Measurements from ENCODE around the gene TRUB1.

DNA sequence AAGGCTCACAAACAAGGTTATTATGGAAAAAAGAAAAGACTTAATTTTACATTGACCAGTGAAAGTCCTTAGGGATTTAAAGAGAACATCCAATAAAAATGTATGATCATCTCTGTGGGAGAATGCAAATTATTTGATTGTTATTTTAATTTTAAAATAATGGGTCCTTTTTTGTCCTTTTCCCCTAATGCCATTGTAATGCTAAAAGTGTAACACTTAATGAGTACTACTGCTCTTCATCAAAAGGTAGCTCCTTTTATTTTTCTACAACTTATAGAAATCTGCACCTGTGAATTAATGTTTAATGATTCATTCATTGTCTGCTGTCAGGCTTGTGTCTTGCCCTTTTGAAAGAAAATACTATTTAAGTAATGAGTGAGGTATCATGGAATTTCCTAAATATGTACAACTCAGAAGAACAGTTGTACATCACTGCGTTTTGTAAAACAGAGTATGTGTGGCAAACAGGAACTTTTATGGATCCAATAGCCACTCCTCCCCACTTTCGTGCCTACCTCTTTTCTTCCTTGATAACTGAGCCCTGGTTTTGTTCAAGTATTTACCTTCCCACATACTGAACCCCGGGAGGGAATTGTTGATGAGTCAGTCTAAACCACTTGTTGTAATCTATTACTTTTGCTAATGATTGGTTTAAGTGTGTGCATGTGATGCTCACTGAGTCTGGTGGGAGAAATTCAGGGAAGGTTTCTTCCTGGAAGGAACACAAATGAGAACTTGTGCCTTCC lies 19.9 kb upstream of the TRUB1 start:
- TF ChIP-seq POLR2A (IDR thresholded peaks at IDR 0.05; ENCODE audit: low read length) = no peak
- TF ChIP-seq GATA1 (IDR thresholded peaks at IDR 0.05; ENCODE audit: low read depth, low read length) = no peak
